Effector memory CD8-positive, alpha-beta T cell (primary cell): ENCODE results near the gene TMA7B.
"Not testable (repeated sequence)": the region's sequence is repeated elsewhere in the genome, so short reads cannot be mapped to it uniquely, and the experiment has no call there.

Experiments used
- ATAC-seq: fragments of 150-1000 bp; cut with Tn5 transposase; replicated peaks from 2 replicates; pipeline ENCODE4 v1.10.0; 2021; ENCODE audit warnings: mild to moderate bottlenecking, moderate library complexity
- DNase-seq, 3 experiments: peaks; one replicate each; pipeline ENCODE4 v3.0.0; 2021
- H3K27ac Mint-ChIP-seq, 2 donors: one replicate each; pipeline ENCODE4 v1.8.0; 2022; ENCODE audit warnings: mild to moderate bottlenecking in 2 of 2, mixed read lengths in 2 of 2, moderate library complexity in 2 of 2
- H3K27me3 Mint-ChIP-seq, 2 donors: one replicate each; pipeline ENCODE4 v1.8.0; 2022; ENCODE audit warnings: mixed read lengths in 2 of 2
- H3K36me3 Mint-ChIP-seq: one replicate; pipeline ENCODE4 v1.8.0; 2022; ENCODE audit warnings: mild to moderate bottlenecking, moderate library complexity, mixed read lengths; ENCODE audit not compliant: insufficient read depth
- H3K4me1 Mint-ChIP-seq, 2 donors: one replicate each; pipeline ENCODE4 v1.8.0; 2022; ENCODE audit warnings: low read depth in 2 of 2, mixed read lengths in 2 of 2
- H3K4me3 Mint-ChIP-seq, 2 donors: one replicate each; pipeline ENCODE4 v1.8.0; 2022; ENCODE audit warnings: mild to moderate bottlenecking in 2 of 2, mixed read lengths in 2 of 2, moderate library complexity in 2 of 2
- H3K9me3 Mint-ChIP-seq, 2 donors: one replicate each; pipeline ENCODE4 v1.8.0; 2022; ENCODE audit warnings: mixed read lengths in 2 of 2

Gene TMA7B

GRCh38 chr22:39949964-39950737 is 10.0 kb upstream of the TMA7B start:
- Mint-ChIP-seq H3K36me3 (peaks cover 57% of the 10 kb centered on the region), H3K9me3 (no peaks in the 10 kb centered on the region), H3K27ac (peak overlapping the region; percentile 83 to 94), H3K4me3 (peak overlapping the region in 1 of 2 donors; percentile 38), H3K4me1 (peaks cover 72 to 76% of the 10 kb centered on the region in 2 donors), H3K27me3 (no peaks in the 10 kb centered on the region)
- no peak for DNase-seq
- ATAC-seq = no peak

GRCh38 chr22:39951603-39952293 is 8.4 kb upstream of the TMA7B start:
- H3K27me3 Mint-ChIP-seq, H3K9me3 Mint-ChIP-seq, DNase-seq: not testable (repeated sequence)
- peak; percentile 75 for ATAC-seq
- peaks cover 71 to 72% of the 10 kb centered on the region in 2 donors for H3K4me1 Mint-ChIP-seq
- H3K36me3 Mint-ChIP-seq = peaks cover 70% of the 10 kb centered on the region
- peak overlapping the region; percentile 48 to 72 for H3K4me3 Mint-ChIP-seq
- H3K27ac Mint-ChIP-seq = peak overlapping the region; percentile 83 to 94

- ATAC-seq (peak; percentile 80), DNase-seq (no peak)
- Mint-ChIP-seq H3K36me3 (peaks cover 76% of the 10 kb centered on the region), H3K27ac (peak overlapping the region; percentile 83 to 94), H3K4me3 (peak overlapping the region; percentile 47 to 48), H3K4me1 (peaks cover 67 to 68% of the 10 kb centered on the region in 2 donors), H3K27me3 (no peaks in the 10 kb centered on the region), H3K9me3 (no peaks in the 10 kb centered on the region)
Measured at GRCh38 chr22:39952347-39952746, 7.8 kb upstream of the TMA7B start.

GRCh38 chr22:39953101-39953500 is 7.1 kb upstream of the TMA7B start:
- Mint-ChIP-seq H3K4me3 (peak overlapping the region; percentile 46 to 54), H3K27ac (peak overlapping the region; percentile 83 to 94), H3K36me3 (peaks cover 79% of the 10 kb centered on the region)

GRCh38 chr22:39954584-39955055 is 5.6 kb upstream of the TMA7B start:
- Mint-ChIP-seq H3K4me3 (no peak overlapping the region), H3K27me3 (no peaks in the 10 kb centered on the region), H3K9me3 (no peaks in the 10 kb centered on the region), H3K36me3 (peaks cover 86% of the 10 kb centered on the region), H3K27ac (peak overlapping the region; percentile 83 to 94), H3K4me1 (peaks cover 70 to 76% of the 10 kb centered on the region in 2 donors)
- DNase-seq (no peak), ATAC-seq (no peak)

More at GRCh38 chr22:39953101-39953500, 7.1 kb upstream of the TMA7B start:
- Mint-ChIP-seq H3K4me1 (peaks cover 70 to 73% of the 10 kb centered on the region in 2 donors), H3K27me3 (no peaks in the 10 kb centered on the region), H3K9me3 (no peaks in the 10 kb centered on the region)
- no peak for ATAC-seq
- DNase-seq = no peak

GRCh38 chr22:39955675-39956074 is 4.5 kb upstream of the TMA7B start:
- DNase-seq = no peak
- Mint-ChIP-seq H3K4me1 (peaks cover 70 to 77% of the 10 kb centered on the region in 2 donors), H3K4me3 (peak overlapping the region; percentile 19 to 21), H3K9me3 (no peaks in the 10 kb centered on the region), H3K27me3 (no peaks in the 10 kb centered on the region), H3K27ac (peak overlapping the region; percentile 83 to 94), H3K36me3 (peaks cover 92% of the 10 kb centered on the region)
- ATAC-seq = no peak

GRCh38 chr22:39956932-39957664 is 3.1 kb upstream of the TMA7B start:
- Mint-ChIP-seq H3K36me3 (peaks cover 95% of the 10 kb centered on the region), H3K9me3 (no peaks in the 10 kb centered on the region), H3K4me1 (peaks cover 68 to 76% of the 10 kb centered on the region in 2 donors), H3K27me3 (no peaks in the 10 kb centered on the region), H3K27ac (peak overlapping the region; percentile 87 to 94), H3K4me3 (peak overlapping the region in 1 of 2 donors; percentile 41)
- ATAC-seq (no peak), DNase-seq (no peak)

GRCh38 chr22:39958009-39958711 is 2.0 kb upstream of the TMA7B start:
- Mint-ChIP-seq H3K4me3 (peak overlapping the region in 1 of 2 donors; percentile 55), H3K27me3 (no peaks in the 10 kb centered on the region), H3K9me3 (no peaks in the 10 kb centered on the region), H3K36me3 (peaks cover 96% of the 10 kb centered on the region), H3K4me1 (peaks cover 64 to 67% of the 10 kb centered on the region in 2 donors), H3K27ac (peak overlapping the region; percentile 87 to 94)
- DNase-seq (no peak), ATAC-seq (no peak)

GRCh38 chr22:39958949-39959639 is 1.1 kb upstream of the TMA7B start:
- no peak for ATAC-seq
- peak overlapping the region; percentile 55 to 57 for H3K4me3 Mint-ChIP-seq
- no peaks in the 10 kb centered on the region for H3K27me3 Mint-ChIP-seq
- no peak for DNase-seq
- peaks cover 58 to 60% of the 10 kb centered on the region in 2 donors for H3K4me1 Mint-ChIP-seq
- peak overlapping the region; percentile 87 to 94 for H3K27ac Mint-ChIP-seq
- no peaks in the 10 kb centered on the region for H3K9me3 Mint-ChIP-seq
- peaks cover 96% of the 10 kb centered on the region for H3K36me3 Mint-ChIP-seq

- Mint-ChIP-seq H3K27ac (peak overlapping the region; percentile 93 to 94), H3K9me3 (no peaks in the 10 kb centered on the region), H3K4me3 (peak overlapping the region; percentile 62 to 66), H3K27me3 (no peaks in the 10 kb centered on the region), H3K4me1 (peaks cover 55% of the 10 kb centered on the region in 2 donors), H3K36me3 (peaks cover 95% of the 10 kb centered on the region)
- peak; percentile 97 for ATAC-seq
- peak; percentile 68 to 71 (median 68) for DNase-seq
Measured at GRCh38 chr22:39960791-39961746, 872 bp downstream of the TMA7B start.

GRCh38 chr22:39962071-39962470 is 1.9 kb downstream of the TMA7B start:
- H3K4me3 Mint-ChIP-seq = peak overlapping the region; percentile 62 to 66
- no peaks in the 10 kb centered on the region for H3K27me3 Mint-ChIP-seq
- ATAC-seq (no peak), DNase-seq (no peak)
- H3K9me3 Mint-ChIP-seq = no peaks in the 10 kb centered on the region
- H3K27ac Mint-ChIP-seq = peak overlapping the region; percentile 93 to 94
- H3K4me1 Mint-ChIP-seq = peaks cover 53 to 55% of the 10 kb centered on the region in 2 donors
- peaks cover 94% of the 10 kb centered on the region for H3K36me3 Mint-ChIP-seq
